IMR-90 (cell line): Measurements from ENCODE around the gene TUBD1. TPM values are rescaled to one million over a fixed set of nuclear protein-coding genes. Genes with fewer than 3 reads are reported as not detected.

Experiments
- ATAC-seq: fragments of 200-7000 bp; cut with Tn5 transposase; 2 replicates; pipeline ENCODE4 v1.9.1; 2020; ENCODE audit warnings: low read depth, mild to moderate bottlenecking, moderate library complexity
- BruUV-seq: library from RNA; stranded (reverse); fragments of 400-500 nt; replicated peaks from 2 replicates; lab custom pipeline; 2021; lab: Mats Ljungman, UMichigan
- CTCF ChIA-PET: fragments of 300-600 bp; formaldehyde crosslinking; extraction: SDS; loops from one replicate; lab custom pipeline; 2021; ENCODE audit warnings: antibody characterized with exemption; lab: Yijun Ruan, JAX
- POLR2A ChIA-PET: fragments of 300-600 bp; sonication (Branson Sonifier 250); formaldehyde crosslinking; loops from one replicate; lab custom pipeline; 2022; ENCODE audit warnings: antibody characterized with exemption; ENCODE audit not compliant: unreplicated experiment; lab: Charles Lee
- DNase-seq: peaks from one replicate; pipeline ENCODE4 v3.0.0; 2013
- H2AFZ ChIP-seq: replicated peaks from 2 replicates; pipeline ENCODE3; 2013; ENCODE audit warnings: low read length, mild to moderate bottlenecking; ENCODE audit not compliant: poor library complexity
- H2AK5ac ChIP-seq: 2 replicates; pipeline ENCODE4 v1.6.1; 2013; ENCODE audit warnings: low read depth, low read length, inconsistent platforms
- H2AK9ac ChIP-seq: replicated peaks from 2 replicates; pipeline ENCODE3; 2013; ENCODE audit warnings: mild to moderate bottlenecking, low read depth, low read length, moderate library complexity; ENCODE audit not compliant: poor library complexity
- H2BK120ac ChIP-seq: 2 replicates; pipeline ENCODE4 v1.6.1; 2013; ENCODE audit warnings: low read depth, low read length, inconsistent platforms
- H2BK15ac ChIP-seq: 3 replicates; pipeline ENCODE4 v1.6.1; 2013; ENCODE audit warnings: low read depth, low read length, inconsistent platforms
- H2BK20ac ChIP-seq: 2 replicates; pipeline ENCODE4 v1.6.1; 2013; ENCODE audit warnings: low read depth, mild to moderate bottlenecking, inconsistent platforms, low read length, moderate library complexity
- H2BK5ac ChIP-seq: 2 replicates; pipeline ENCODE4 v1.6.1; 2013; ENCODE audit warnings: mild to moderate bottlenecking, low read depth, low read length, inconsistent platforms; ENCODE audit not compliant: poor library complexity, severe bottlenecking
- H3K14ac ChIP-seq: replicated peaks from 2 replicates; pipeline ENCODE4 v1.6.1; 2013; ENCODE audit warnings: low read depth, low read length, inconsistent platforms
- H3K18ac ChIP-seq: 2 replicates; pipeline ENCODE4 v1.6.1; 2013; ENCODE audit warnings: low read depth, low read length, control low read depth
- H3K23ac ChIP-seq: 2 replicates; pipeline ENCODE4 v1.6.1; 2013; ENCODE audit warnings: low read depth, low read length, inconsistent platforms
- H3K27ac ChIP-seq: 2 replicates; pipeline ENCODE4 v1.5.1; 2013; ENCODE audit warnings: mild to moderate bottlenecking, control low read depth, low read length; ENCODE audit not compliant: insufficient read depth
- H3K27me3 ChIP-seq: 2 replicates; pipeline ENCODE4 v1.6.1; 2013; ENCODE audit warnings: low read length; ENCODE audit not compliant: control insufficient read depth, insufficient read depth
- H3K36me3 ChIP-seq: 2 replicates; pipeline ENCODE4 v1.6.1; 2013; ENCODE audit warnings: low read length, mixed read lengths; ENCODE audit not compliant: control insufficient read depth, insufficient read depth
- H3K4ac ChIP-seq: 2 replicates; pipeline ENCODE4 v1.6.1; 2013; ENCODE audit warnings: low read depth, low read length, inconsistent platforms
- H3K4me1 ChIP-seq: 2 replicates; pipeline ENCODE4 v1.6.1; 2013; ENCODE audit warnings: low read length, mixed read lengths; ENCODE audit not compliant: control insufficient read depth, insufficient read depth
- H3K4me2 ChIP-seq: 2 replicates; pipeline ENCODE4 v1.6.1; 2013; ENCODE audit warnings: low read depth, mild to moderate bottlenecking, control low read depth, low read length, moderate library complexity
- H3K4me3 ChIP-seq: 2 replicates; pipeline ENCODE4 v1.5.1; 2013; ENCODE audit warnings: low read depth, mild to moderate bottlenecking, control low read depth, low read length, moderate library complexity; ENCODE audit not compliant: insufficient read depth
- H3K56ac ChIP-seq: 2 replicates; pipeline ENCODE4 v1.6.1; 2013; ENCODE audit warnings: low read length, inconsistent platforms; ENCODE audit not compliant: insufficient read depth; ENCODE audit errors: extremely low read depth
- H3K79me1 ChIP-seq, 2 experiments: 2 replicates each; pipeline ENCODE4 v1.6.1; 2013; ENCODE audit warnings: low read length in 2 of 2, inconsistent platforms in 1 of 2, low read depth in 1 of 2
- H3K9ac ChIP-seq: 2 replicates; pipeline ENCODE4 v1.6.1; 2013; ENCODE audit warnings: low read depth, low read length, control low read depth
- H3K9me1 ChIP-seq: 2 replicates; pipeline ENCODE4 v1.6.1; 2013; ENCODE audit warnings: low read length, inconsistent platforms; ENCODE audit not compliant: insufficient read depth
- H3K9me3 ChIP-seq: 2 replicates; pipeline ENCODE4 v1.6.1; 2013; ENCODE audit warnings: low read length; ENCODE audit not compliant: control insufficient read depth, insufficient read depth
- H4K20me1 ChIP-seq: 2 replicates; pipeline ENCODE4 v1.6.1; 2013; ENCODE audit warnings: low read length, inconsistent platforms; ENCODE audit not compliant: insufficient read depth
- H4K5ac ChIP-seq: 2 replicates; pipeline ENCODE4 v1.6.1; 2013; ENCODE audit warnings: mild to moderate bottlenecking, low read depth, low read length, control low read depth
- H4K8ac ChIP-seq, 2 experiments: 2 replicates each; pipeline ENCODE4 v1.6.1; 2013; ENCODE audit warnings: low read depth in 2 of 2, low read length in 2 of 2, control low read depth in 1 of 2, inconsistent platforms in 1 of 2
- H4K91ac ChIP-seq: 2 replicates; pipeline ENCODE4 v1.6.1; 2013; ENCODE audit warnings: low read depth, low read length, inconsistent platforms; ENCODE audit not compliant: insufficient read depth
- CEBPB ChIP-seq: IDR thresholded peaks from 2 replicates; pipeline ENCODE4 v1.6.1; 2012; ENCODE audit warnings: low read depth, low read length, improper control_type of control experiment
- POLR2A ChIP-seq: IDR thresholded peaks from 2 replicates; pipeline ENCODE4 v1.6.1; 2012; ENCODE audit warnings: mild to moderate bottlenecking, low read depth, low read length
- WGBS, 2 experiments: methylation state at CpG; one replicate each; pipeline versions ENCODE4 v1.1.5 to v1.1.7; 2013; ENCODE audit warnings: missing lambda C conversion rate in 2 of 2; ENCODE audit not compliant: insufficient read length in 1 of 2; ENCODE audit errors: extremely low coverage in 2 of 2; 5-methylcytosine and 5-hydroxymethylcytosine counted together
- dilution Hi-C: fragments of 300-500 bp; cut with HindIII; formaldehyde crosslinking; loops from one replicate; pipeline ENCODE4 v1.14.3; 2018; ENCODE audit warnings: low sequenced_read_pairs; ENCODE audit not compliant: unreplicated experiment
- in situ Hi-C: fragments of 300-500 bp; cut with MboI; formaldehyde crosslinking; loops from 3 replicates; pipeline ENCODE4 v1.14.3; 2019; ENCODE audit warnings: low sequenced_read_pairs, inconsistent platforms, mixed read lengths
- intact Hi-C: fragments of 100-400 bp; cut with micrococcal nuclease; formaldehyde crosslinking; loops from 2 replicates; pipeline ENCODE4 v1.10.0; 2022
- polyA plus RNA-seq, 3 experiments: library from polyadenylated mRNA; depleted of rRNA; stranded (reverse); fragments of >200 nt; gene quantifications; 2 replicates each; pipeline ENCODE4 v1.2.3, GENCODE V29; 2012; ENCODE audit warnings: low replicate concordance in 1 of 3
- total RNA-seq: library from RNA; depleted of rRNA; stranded (reverse); fragments of >200 nt; gene quantifications from 2 replicates; pipeline ENCODE4 v1.2.3, GENCODE V29; 2012

Gene TUBD1
- total and polyA plus RNA-seq, 2 of the 4 experiments (the other 2 are of a cell fraction), result 2.2 to 4.7 TPM

DNA sequence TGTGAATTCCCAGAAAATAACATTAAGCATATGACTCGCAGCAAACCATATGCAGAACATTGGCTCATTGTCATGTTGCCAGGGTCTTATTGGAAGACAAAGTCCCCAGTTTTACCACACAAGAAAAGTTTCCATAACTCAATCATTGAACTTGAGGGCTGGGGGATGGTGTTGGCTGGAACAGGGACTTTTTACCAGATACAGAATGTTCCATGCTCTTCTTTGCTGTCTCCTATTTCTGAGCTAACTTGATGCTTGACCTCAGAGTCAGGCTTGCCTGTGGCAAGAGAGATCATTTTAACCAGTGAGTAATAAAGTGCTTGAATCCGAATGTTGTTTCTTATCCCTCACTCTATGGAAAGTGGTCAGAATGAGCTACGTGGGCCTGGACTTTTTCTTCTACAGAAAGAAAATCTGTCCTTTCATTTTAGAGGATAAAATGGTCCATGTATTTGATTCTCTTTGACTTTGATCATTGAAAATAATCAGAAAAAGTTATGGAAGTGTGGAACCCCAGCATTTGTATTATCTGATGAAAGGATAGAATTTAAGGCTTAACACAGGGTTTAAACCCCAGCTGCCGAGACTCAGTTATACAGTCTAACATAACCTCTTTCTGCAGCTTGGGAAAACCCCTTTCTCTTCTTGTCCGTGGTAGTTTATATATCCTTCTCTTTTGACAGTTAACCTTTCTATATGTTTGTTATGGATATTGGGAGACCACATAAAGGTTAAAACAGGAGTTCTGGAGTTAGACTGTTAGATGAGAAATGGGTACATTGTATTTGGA lies 67.0 kb downstream of the TUBD1 start:
- Histone ChIP-seq H2AFZ (peak overlapping the region; percentile 53), H3K4me1 (peaks cover 21% of the 10 kb centered on the region), H4K5ac (peak overlapping the region; percentile 67), H3K9me3 (no peaks in the 10 kb centered on the region), H4K20me1 (no peaks in the 10 kb centered on the region), H3K36me3 (no peaks in the 10 kb centered on the region), H3K23ac (peak overlapping the region; percentile 78), H3K27me3 (no peaks in the 10 kb centered on the region), H2BK20ac (peak overlapping the region; percentile 88), H3K9ac (peak overlapping the region; percentile 19; the same call in 1 of the 2 replicates), H3K18ac (peak overlapping the region; percentile 19), H2AK9ac (no peak overlapping the region), H3K27ac (peak overlapping the region; percentile 56), H3K4ac (peak overlapping the region; percentile 73), H3K79me1 (peaks cover 15 to 40% of the 10 kb centered on the region in 2 experiments), H2AK5ac (peak overlapping the region; percentile 71), H4K8ac (peak overlapping the region; percentile 12 to 86), H2BK5ac (peak overlapping the region; percentile 90), H2BK15ac (peak overlapping the region; percentile 31; the same call in 2 of the 3 replicates), H3K56ac (peak overlapping the region; percentile 67; the same call in 1 of the 2 replicates), H3K14ac (peak overlapping the region; percentile 54), H3K9me1 (peaks cover 4% of the 10 kb centered on the region), H4K91ac (peak overlapping the region; percentile 74), H3K4me3 (no peak overlapping the region), H3K4me2 (peak overlapping the region; percentile 23; the same call in 1 of the 2 replicates), H2BK120ac (peak overlapping the region; percentile 87)
- in situ Hi-C loops (no loop called here), intact Hi-C loops (no loop called here), dilution Hi-C loops (no loop called here)
- peak; percentile 65 for ATAC-seq
- peak; percentile 90 for DNase-seq
- CTCF ChIA-PET, result interaction anchor here (1.1 kb wide), 1 partner anchor 22 kb away, joined by 4 read pairs; no protein-coding TSS in a partner anchor
- POLR2A ChIA-PET, result interaction anchor here (1.4 kb wide), 1 partner anchor 12 kb away, joined by 34 read pairs; no protein-coding TSS in a partner anchor
- no CpG with 5 or more reads among the region's 5 CpGs for WGBS, 2 experiments
- TF ChIP-seq CEBPB, result peak; percentile 29; the same call in 1 of the 2 replicates
- no peak for TF ChIP-seq POLR2A
- BruUV-seq, result no TSS peak
